Upper lobe of left lung (tissue), 4 donors: ENCODE results near the gene TAAR6.

ENCODE experiments used
- CTCF ChIP-seq, 6 experiments: fragments of 450-650 bp in 4 of 6; fragments of 200-600 bp in 2 of 6; sonication (generic) in 2 of 6; IDR thresholded peaks; one replicate each; pipeline ENCODE4 v1.5.1; 2016 to 2019; ENCODE audit warnings: antibody characterized with exemption in 6 of 6
- EP300 ChIP-seq, 4 donors: sonication (generic); formaldehyde crosslinking; IDR thresholded peaks; one replicate each; pipeline ENCODE4 v1.5.1; 2017; ENCODE audit warnings: antibody characterized with exemption in 4 of 4, control low read depth in 2 of 4
- POLR2A ChIP-seq, 4 donors: fragments of 450-650 bp; IDR thresholded peaks; one replicate each; pipeline ENCODE4 v1.5.1; 2016 to 2017; ENCODE audit warnings: antibody characterized with exemption in 4 of 4, mild to moderate bottlenecking in 2 of 4
- POLR2AphosphoS5 ChIP-seq, 2 donors: sonication (generic); formaldehyde crosslinking; IDR thresholded peaks; one replicate each; pipeline ENCODE4 v1.5.1; 2017; ENCODE audit warnings: antibody characterized with exemption in 2 of 2

- no peak for TF ChIP-seq POLR2A (IDR thresholded peaks at IDR 0.05)
- TF ChIP-seq CTCF (IDR thresholded peaks at IDR 0.05): no peak
- no peak for TF ChIP-seq POLR2AphosphoS5 (IDR thresholded peaks at IDR 0.05)
- TF ChIP-seq EP300 (IDR thresholded peaks at IDR 0.05): no peak
These were observed 1.7 kb downstream of the TAAR6 start for GRCh38 chr6:132571774-132572173.
